Measurements from ENCODE around the gene PRPF6. TPM values are rescaled to one million over a fixed set of nuclear protein-coding genes. Genes with fewer than 3 reads are reported as not detected.

PRPF6 gene
- total and polyA plus RNA-seq, 2 of the 13 experiments (the other 11 are each of a cell fraction or from before 2014, with no cell fraction given), result 63.7 to 101 TPM

- no peak for TF ChIP-seq ZNF770 (CRISPR knock-in tag; IDR thresholded peaks at IDR 0.05)
- no peak for TF ChIP-seq ZSCAN21 (CRISPR knock-in tag; IDR thresholded peaks at IDR 0.05; ENCODE audit: borderline replicate concordance)
- TF ChIP-seq CSRNP2 (CRISPR knock-in tag; conservative IDR thresholded peaks at IDR 0.05; ENCODE audit: low read depth), result no peak
- peak; percentile 73; the same call in 1 of the 2 replicates for TF ChIP-seq ZNF772 (CRISPR knock-in tag; IDR thresholded peaks at IDR 0.05)
- TF ChIP-seq ZNF510 (CRISPR knock-in tag; IDR thresholded peaks at IDR 0.05; ENCODE audit: low read depth), result 0 out of 2 replicates have a peak, but pooled peaks have one; percentile 54
- no peak for TF ChIP-seq ZNF10 (CRISPR knock-in tag; IDR thresholded peaks at IDR 0.05; ENCODE audit: borderline replicate concordance, low read depth)
- TF ChIP-seq ASH2L (IDR thresholded peaks at IDR 0.05; ENCODE audit: insufficient read length, low read depth, low read length), result no peak
- TF ChIP-seq NR2F2 (IDR thresholded peaks at IDR 0.05; ENCODE audit: borderline replicate concordance, low read depth), result peak; percentile 44; the same call in 1 of the 2 replicates
- no peak for TF ChIP-seq ZMAT5 (CRISPR knock-in tag; IDR thresholded peaks at IDR 0.05; ENCODE audit: borderline replicate concordance, low read depth)
- TF ChIP-seq MXD4 (CRISPR knock-in tag; IDR thresholded peaks at IDR 0.05), result no peak
- no peak for TF ChIP-seq ZNF44 (CRISPR knock-in tag; IDR thresholded peaks at IDR 0.05)
- TF ChIP-seq MAZ (IDR thresholded peaks at IDR 0.05; ENCODE audit: borderline replicate concordance, low read depth, low read length), result no peak
- TF ChIP-seq MAZ (CRISPR knock-in tag; IDR thresholded peaks at IDR 0.05; ENCODE audit: low read depth), result 0 out of 2 replicates have a peak, but pooled peaks have one; percentile 30
- 0 out of 2 replicates have a peak, but pooled peaks have one; percentile 33 for TF ChIP-seq ZNF777 (CRISPR knock-in tag; IDR thresholded peaks at IDR 0.05)
- no peak for TF ChIP-seq ZNF34 (CRISPR knock-in tag; IDR thresholded peaks at IDR 0.05; ENCODE audit: borderline replicate concordance)
- no peak for TF ChIP-seq RORA (CRISPR knock-in tag; IDR thresholded peaks at IDR 0.05)
- TF ChIP-seq ARID2 (CRISPR knock-in tag; IDR thresholded peaks at IDR 0.05; ENCODE audit: borderline replicate concordance), result 0 out of 2 replicates have a peak, but pooled peaks have one; percentile 42
- peak; percentile 80; the same call in 1 of the 2 replicates for TF ChIP-seq ZNF747 (CRISPR knock-in tag; IDR thresholded peaks at IDR 0.05; ENCODE audit: borderline replicate concordance)
- no peak for TF ChIP-seq STAT5B (CRISPR knock-in tag; IDR thresholded peaks at IDR 0.05)
- 0 out of 2 replicates have a peak, but pooled peaks have one; percentile 34 for TF ChIP-seq E2F1 (CRISPR knock-in tag; IDR thresholded peaks at IDR 0.05)
- TF ChIP-seq ZNF790 (CRISPR knock-in tag; IDR thresholded peaks at IDR 0.05; ENCODE audit: borderline replicate concordance), result no peak
- no peak for TF ChIP-seq YY1 (IDR thresholded peaks at IDR 0.05; ENCODE audit: insufficient read depth, insufficient replicate concordance, low read depth, low read length)
- no peak; the same call in 1 of the 2 replicates for TF ChIP-seq ZNF543 (CRISPR knock-in tag; IDR thresholded peaks at IDR 0.05)
- no peak for TF ChIP-seq ERF (CRISPR knock-in tag; IDR thresholded peaks at IDR 0.05)
- TF ChIP-seq ZNF225 (CRISPR knock-in tag; IDR thresholded peaks at IDR 0.05), result no peak
Observed at GRCh38 chr20:64037199-64037497, 56.2 kb downstream of the PRPF6 start (continued).

Measured in HepG2 (cell line).